DND-41 (cell line): ENCODE data around the gene CNNM2.

Experiments
- ATAC-seq: fragments of 200-7000 bp; cut with Tn5 transposase; 3 replicates; pipeline ENCODE4 v1.9.1; 2021; ENCODE audit warnings: low read depth; ENCODE audit not compliant: insufficient read depth
- DNase-seq: peaks from one replicate; pipeline ENCODE4 v3.0.0-alpha.2; 2020
- H2AFZ ChIP-seq: 2 replicates; pipeline ENCODE4 v1.6.0; 2012; ENCODE audit warnings: low read depth, low read length
- H3K27ac ChIP-seq: 2 replicates; pipeline ENCODE4 v1.5.1; 2012; ENCODE audit warnings: low read length, inconsistent platforms
- H3K27me3 ChIP-seq: fragments of 200-600 bp; sonication (generic); 2 replicates; pipeline ENCODE4 v1.6.0; 2012; ENCODE audit warnings: low read length, mild to moderate bottlenecking, inconsistent platforms; ENCODE audit not compliant: insufficient read depth, poor library complexity
- H3K36me3 ChIP-seq: 2 replicates; pipeline ENCODE4 v1.5.1; 2012; ENCODE audit warnings: low read length, inconsistent platforms; ENCODE audit not compliant: insufficient read depth
- H3K4me1 ChIP-seq: 2 replicates; pipeline ENCODE4 v1.5.1; 2012; ENCODE audit warnings: mild to moderate bottlenecking, low read length; ENCODE audit not compliant: insufficient read depth
- H3K4me2 ChIP-seq: 2 replicates; pipeline ENCODE4 v1.6.0; 2012; ENCODE audit warnings: mild to moderate bottlenecking, moderate library complexity, low read length, inconsistent platforms; ENCODE audit not compliant: insufficient read depth
- H3K4me3 ChIP-seq, 2 experiments: fragments of 200-600 bp in 1 of 2; shearing (Covaris generic) in 1 of 2; 2 replicates each; pipeline ENCODE4 v1.5.1; 2012 to 2016; ENCODE audit warnings: inconsistent platforms in 2 of 2, low read length in 2 of 2, mild to moderate bottlenecking in 2 of 2, low read depth in 1 of 2, moderate library complexity in 1 of 2
- H3K79me2 ChIP-seq: 2 replicates; pipeline ENCODE4 v1.6.0; 2012; ENCODE audit warnings: low read length, inconsistent platforms; ENCODE audit not compliant: insufficient read depth
- H3K9ac ChIP-seq: 2 replicates; pipeline ENCODE4 v1.6.0; 2012; ENCODE audit warnings: low read depth, mild to moderate bottlenecking, inconsistent platforms, low read length, moderate library complexity
- H3K9me3 ChIP-seq: 2 replicates; pipeline ENCODE4 v1.5.1; 2012; ENCODE audit warnings: low read length, moderate library complexity, mild to moderate bottlenecking, inconsistent platforms; ENCODE audit not compliant: insufficient read depth, severe bottlenecking
- H4K20me1 ChIP-seq: 2 replicates; pipeline ENCODE4 v1.6.0; 2012; ENCODE audit warnings: low read length; ENCODE audit not compliant: insufficient read depth
- CTCF ChIP-seq: IDR thresholded peaks from 2 replicates; pipeline ENCODE4 v1.5.1; 2012; ENCODE audit warnings: borderline replicate concordance, low read length, moderate library complexity, mild to moderate bottlenecking; ENCODE audit not compliant: poor library complexity, severe bottlenecking; ENCODE audit errors: extremely low read depth
- EZH2 ChIP-seq: IDR thresholded peaks from 3 replicates; pipeline ENCODE4 v1.6.1; 2012; ENCODE audit warnings: borderline replicate concordance, low read depth, mild to moderate bottlenecking, moderate library complexity, low read length, inconsistent platforms; ENCODE audit not compliant: severe bottlenecking

Gene CNNM2

GRCh38 chr10:103045961-103046360 is 127.9 kb downstream of the CNNM2 start:
- Histone ChIP-seq H3K4me3 (no peak overlapping the region), H3K79me2 (no peaks in the 10 kb centered on the region), H3K36me3 (no peaks in the 10 kb centered on the region), H4K20me1 (no peaks in the 10 kb centered on the region), H2AFZ (no peak overlapping the region), H3K4me2 (no peak overlapping the region), H3K4me1 (no peaks in the 10 kb centered on the region), H3K27ac (no peak overlapping the region), H3K9ac (no peak overlapping the region), H3K27me3 (no peaks in the 10 kb centered on the region), H3K9me3 (no peaks in the 10 kb centered on the region)
- TF ChIP-seq CTCF (no peak), EZH2 (no peak)
- DNase-seq (no peak), ATAC-seq (no peak)

DNA sequence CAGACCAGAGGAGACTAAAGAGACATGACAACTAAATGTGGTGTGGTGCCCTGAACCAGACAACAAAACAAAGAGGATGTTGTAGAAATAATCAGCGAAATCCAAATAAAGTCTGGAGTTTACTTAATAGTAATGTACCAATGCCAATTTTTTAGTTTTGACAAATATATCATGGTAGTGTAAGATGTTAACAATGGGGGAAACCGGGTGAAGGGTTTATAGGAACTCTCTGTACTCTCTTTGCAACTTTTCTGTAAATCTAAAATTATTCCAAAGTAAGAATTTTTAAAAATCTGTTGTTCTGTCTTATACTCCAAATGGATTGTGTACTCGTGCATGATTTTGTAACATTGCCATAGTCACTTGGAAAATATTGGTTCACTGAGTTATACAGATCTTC is 129.3 kb downstream of the CNNM2 start:
- no peak overlapping the region for H3K4me2 ChIP-seq
- ATAC-seq (no peak), DNase-seq (no peak)
- no peak overlapping the region for H3K9ac ChIP-seq
- no peaks in the 10 kb centered on the region for H3K9me3 ChIP-seq
- H2AFZ ChIP-seq, result no peak overlapping the region
- H3K79me2 ChIP-seq, result no peaks in the 10 kb centered on the region
- H3K27me3 ChIP-seq, result no peaks in the 10 kb centered on the region
- H4K20me1 ChIP-seq, result no peaks in the 10 kb centered on the region
- TF ChIP-seq CTCF (no peak), EZH2 (no peak)
- no peaks in the 10 kb centered on the region for H3K4me1 ChIP-seq
- no peak overlapping the region for H3K4me3 ChIP-seq
- H3K27ac ChIP-seq, result no peak overlapping the region
- H3K36me3 ChIP-seq, result no peaks in the 10 kb centered on the region

- no peaks in the 10 kb centered on the region for H4K20me1 ChIP-seq
- H3K9me3 ChIP-seq, result no peaks in the 10 kb centered on the region
- no peak overlapping the region for H3K27ac ChIP-seq
- H2AFZ ChIP-seq, result no peak overlapping the region
- no peak overlapping the region for H3K4me3 ChIP-seq
- H3K4me1 ChIP-seq, result peaks cover 17% of the 10 kb centered on the region
- DNase-seq (no peak), ATAC-seq (no peak)
- TF ChIP-seq EZH2 (no peak), CTCF (no peak)
- no peak overlapping the region for H3K9ac ChIP-seq
- no peaks in the 10 kb centered on the region for H3K79me2 ChIP-seq
- no peaks in the 10 kb centered on the region for H3K36me3 ChIP-seq
- H3K4me2 ChIP-seq, result no peak overlapping the region
- no peaks in the 10 kb centered on the region for H3K27me3 ChIP-seq
Observed at GRCh38 chr10:103049237-103049636, 131.1 kb downstream of the CNNM2 start.
